Neural progenitor cell (in vitro differentiated cells): ENCODE results near the gene LGI1. TPM values are rescaled to one million over a fixed set of nuclear protein-coding genes. Genes with fewer than 3 reads are reported as not detected.
A peak's percentile ranks its signal among the peaks of the same experiment; 100 is the strongest.

Source experiments
- DNase-seq: peaks from one replicate; pipeline ENCODE4 v3.0.0-alpha.2; 2016; ENCODE audit warnings: low spot score
- H2AFZ ChIP-seq: fragments of 200-600 bp; sonication (generic); replicated peaks from 2 replicates; pipeline ENCODE4 v1.6.1; 2016; ENCODE audit warnings: antibody characterized with exemption
- H3F3A ChIP-seq: fragments of 200-600 bp; sonication (generic); 2 replicates; pipeline ENCODE4 v1.6.1; 2016; ENCODE audit warnings: antibody characterized with exemption, low read depth
- H3K27ac ChIP-seq: fragments of 200-600 bp; sonication (generic); 2 replicates; pipeline ENCODE4 v1.5.1; 2016; ENCODE audit warnings: mild to moderate bottlenecking
- H3K27me3 ChIP-seq: fragments of 200-600 bp; sonication (generic); 2 replicates; pipeline ENCODE4 v1.6.1; 2016; ENCODE audit warnings: mild to moderate bottlenecking, moderate library complexity
- H3K36me3 ChIP-seq: fragments of 200-600 bp; sonication (generic); 2 replicates; pipeline ENCODE4 v1.5.1; 2016
- H3K4me1 ChIP-seq: fragments of 200-600 bp; sonication (generic); 2 replicates; pipeline ENCODE4 v1.6.1; 2016; ENCODE audit warnings: mixed run types
- H3K4me2 ChIP-seq: fragments of 200-600 bp; sonication (generic); 2 replicates; pipeline ENCODE4 v1.6.1; 2016
- H3K4me3 ChIP-seq: fragments of 200-600 bp; sonication (generic); 2 replicates; pipeline ENCODE4 v1.5.1; 2016
- H3K79me2 ChIP-seq: fragments of 200-600 bp; sonication (generic); 2 replicates; pipeline ENCODE4 v1.6.1; 2016; ENCODE audit warnings: low read depth
- H3K9ac ChIP-seq: fragments of 200-600 bp; sonication (generic); 2 replicates; pipeline ENCODE4 v1.6.1; 2016
- H3K9me3 ChIP-seq: fragments of 200-600 bp; sonication (generic); 2 replicates; pipeline ENCODE4 v1.5.1; 2016; ENCODE audit warnings: low read depth
- H4K20me1 ChIP-seq: fragments of 200-600 bp; sonication (generic); 2 replicates; pipeline ENCODE4 v1.6.1; 2016; ENCODE audit warnings: low read depth
- H3K27ac Mint-ChIP-seq: 3 replicates; pipeline ENCODE4 v1.8.0; 2021; ENCODE audit warnings: mixed read lengths
- H3K27me3 Mint-ChIP-seq: 2 replicates; pipeline ENCODE4 v1.8.0; 2022; ENCODE audit warnings: low read depth, mild to moderate bottlenecking, inconsistent platforms, moderate library complexity, mixed read lengths; ENCODE audit not compliant: insufficient read depth
- H3K36me3 Mint-ChIP-seq: 3 replicates; pipeline ENCODE4 v1.8.0; 2021; ENCODE audit warnings: mixed read lengths
- H3K4me1 Mint-ChIP-seq: 3 replicates; pipeline ENCODE4 v1.8.0; 2021; ENCODE audit warnings: mixed read lengths
- H3K4me3 Mint-ChIP-seq: 3 replicates; pipeline ENCODE4 v1.8.0; 2021; ENCODE audit warnings: mild to moderate bottlenecking, moderate library complexity, mixed read lengths
- H3K9me3 Mint-ChIP-seq: 3 replicates; pipeline ENCODE4 v1.8.0; 2020; ENCODE audit warnings: mixed read lengths
- EZH2 ChIP-seq: fragments of 200-600 bp; sonication (generic); IDR thresholded peaks from 2 replicates; pipeline ENCODE4 v1.6.1; 2017; ENCODE audit warnings: antibody characterized with exemption, mild to moderate bottlenecking, moderate library complexity
- EZH2phosphoT487 ChIP-seq: fragments of 200-600 bp; sonication (generic); IDR thresholded peaks from 2 replicates; pipeline ENCODE4 v1.6.1; 2017; ENCODE audit warnings: antibody characterized with exemption
- total RNA-seq: library from RNA; depleted of rRNA; stranded (reverse); fragments of >200 nt; gene quantifications from 2 replicates; pipeline ENCODE4 v1.2.3, GENCODE V29; 2015; ENCODE audit warnings: low replicate concordance
- TF ChIP-seq, protein P1 (sequence below): fragments of 200-600 bp; sonication (generic); IDR thresholded peaks from 2 replicates; pipeline ENCODE4 v1.5.1; 2017; ENCODE audit warnings: antibody characterized with exemption, mild to moderate bottlenecking

The LGI1 gene
- total RNA-seq, 1 donor from 2014 or later = 20.2 TPM

DNA sequence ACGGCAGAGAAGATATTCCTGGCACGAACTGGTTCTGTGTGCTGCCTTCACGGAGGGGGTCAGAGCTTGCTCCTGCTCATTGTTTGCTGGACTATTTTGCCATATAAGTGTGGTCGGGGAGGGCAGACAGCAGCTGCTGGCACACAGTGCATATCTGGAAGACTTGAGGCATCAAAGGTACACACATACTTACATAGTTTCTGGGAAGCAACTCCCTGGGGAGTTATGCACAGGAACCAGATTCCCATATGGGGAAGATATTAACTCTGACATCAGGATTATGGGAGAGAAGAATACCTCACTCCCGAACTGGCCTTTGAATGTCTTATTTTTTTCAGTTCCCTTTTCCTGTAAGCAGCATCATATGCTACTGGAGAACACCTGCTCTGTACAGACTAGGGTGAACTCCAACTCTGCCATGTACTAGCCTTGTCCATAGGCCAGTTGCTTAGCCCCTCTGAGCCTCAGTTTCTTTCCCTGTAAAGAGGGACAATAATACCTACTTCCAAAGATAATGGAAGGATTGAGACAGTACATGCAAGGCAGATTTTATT is 41.5 kb downstream of the LGI1 start:
- H3K4me2 ChIP-seq = no peak overlapping the region
- no peaks in the 10 kb centered on the region for H3K27me3 ChIP-seq
- DNase-seq = no peak
- H3K27ac ChIP-seq = no peak overlapping the region
- no peaks in the 10 kb centered on the region for H3K9me3 ChIP-seq
- no peak overlapping the region for H2AFZ ChIP-seq
- peaks cover 25% of the 10 kb centered on the region for H3K4me1 ChIP-seq
- H3K79me2 ChIP-seq = no peaks in the 10 kb centered on the region
- H3K27ac Mint-ChIP-seq = peak overlapping the region; percentile 29
- H3F3A ChIP-seq = peaks cover 19% of the 10 kb centered on the region
- no peaks in the 10 kb centered on the region for H3K36me3 ChIP-seq
- peaks cover 42% of the 10 kb centered on the region for H3K36me3 Mint-ChIP-seq
- H4K20me1 ChIP-seq = no peaks in the 10 kb centered on the region
- no peak overlapping the region for H3K4me3 ChIP-seq
- no peaks in the 10 kb centered on the region for H3K27me3 Mint-ChIP-seq
- H3K4me1 Mint-ChIP-seq = peaks cover 24% of the 10 kb centered on the region
- peaks cover 7% of the 10 kb centered on the region for H3K9me3 Mint-ChIP-seq
- TF ChIP-seq, protein P1, sequence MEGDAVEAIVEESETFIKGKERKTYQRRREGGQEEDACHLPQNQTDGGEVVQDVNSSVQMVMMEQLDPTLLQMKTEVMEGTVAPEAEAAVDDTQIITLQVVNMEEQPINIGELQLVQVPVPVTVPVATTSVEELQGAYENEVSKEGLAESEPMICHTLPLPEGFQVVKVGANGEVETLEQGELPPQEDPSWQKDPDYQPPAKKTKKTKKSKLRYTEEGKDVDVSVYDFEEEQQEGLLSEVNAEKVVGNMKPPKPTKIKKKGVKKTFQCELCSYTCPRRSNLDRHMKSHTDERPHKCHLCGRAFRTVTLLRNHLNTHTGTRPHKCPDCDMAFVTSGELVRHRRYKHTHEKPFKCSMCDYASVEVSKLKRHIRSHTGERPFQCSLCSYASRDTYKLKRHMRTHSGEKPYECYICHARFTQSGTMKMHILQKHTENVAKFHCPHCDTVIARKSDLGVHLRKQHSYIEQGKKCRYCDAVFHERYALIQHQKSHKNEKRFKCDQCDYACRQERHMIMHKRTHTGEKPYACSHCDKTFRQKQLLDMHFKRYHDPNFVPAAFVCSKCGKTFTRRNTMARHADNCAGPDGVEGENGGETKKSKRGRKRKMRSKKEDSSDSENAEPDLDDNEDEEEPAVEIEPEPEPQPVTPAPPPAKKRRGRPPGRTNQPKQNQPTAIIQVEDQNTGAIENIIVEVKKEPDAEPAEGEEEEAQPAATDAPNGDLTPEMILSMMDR = no peak
- TF ChIP-seq EZH2phosphoT487 (no peak), EZH2 (no peak)
- no peak overlapping the region for H3K4me3 Mint-ChIP-seq
- H3K9ac ChIP-seq = no peak overlapping the region

DNA sequence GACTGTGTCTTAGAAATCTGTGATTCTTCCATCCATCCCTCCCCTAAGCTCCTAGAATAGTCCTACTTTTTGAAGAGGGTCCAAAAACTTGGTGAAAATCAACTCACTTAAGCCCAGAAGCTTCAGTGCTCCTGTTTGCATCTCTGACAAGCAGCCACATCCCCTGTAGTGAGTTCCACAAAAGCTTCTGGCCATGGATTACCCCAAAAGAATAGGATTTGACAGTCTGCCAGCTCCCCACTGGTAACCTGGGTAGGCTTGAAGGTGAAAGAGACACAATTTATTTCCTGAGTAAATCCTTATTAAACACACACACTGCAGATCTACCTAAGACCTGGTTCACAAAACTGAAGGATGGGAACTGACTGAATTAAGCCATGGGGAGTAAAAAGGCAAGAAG is 46.5 kb downstream of the LGI1 start:
- Histone ChIP-seq H2AFZ (no peak overlapping the region), H3F3A (peaks cover 33% of the 10 kb centered on the region), H3K4me2 (peak overlapping the region; percentile 61), H3K9ac (no peak overlapping the region), H3K27ac (peak overlapping the region; percentile 25), H3K27me3 (no peaks in the 10 kb centered on the region), H3K9me3 (no peaks in the 10 kb centered on the region), H4K20me1 (no peaks in the 10 kb centered on the region), H3K79me2 (no peaks in the 10 kb centered on the region), H3K4me1 (peaks cover 29% of the 10 kb centered on the region), H3K36me3 (no peaks in the 10 kb centered on the region), H3K4me3 (peak overlapping the region; percentile 15)
- Mint-ChIP-seq H3K27ac (peak overlapping the region; percentile 21), H3K9me3 (peaks cover 3% of the 10 kb centered on the region), H3K4me3 (no peak overlapping the region), H3K27me3 (no peaks in the 10 kb centered on the region), H3K36me3 (peaks cover 2% of the 10 kb centered on the region), H3K4me1 (peaks cover 30% of the 10 kb centered on the region)
- DNase-seq = peak; percentile 53
- TF ChIP-seq, protein P1 = no peak
- TF ChIP-seq EZH2 (no peak), EZH2phosphoT487 (no peak)

DNA sequence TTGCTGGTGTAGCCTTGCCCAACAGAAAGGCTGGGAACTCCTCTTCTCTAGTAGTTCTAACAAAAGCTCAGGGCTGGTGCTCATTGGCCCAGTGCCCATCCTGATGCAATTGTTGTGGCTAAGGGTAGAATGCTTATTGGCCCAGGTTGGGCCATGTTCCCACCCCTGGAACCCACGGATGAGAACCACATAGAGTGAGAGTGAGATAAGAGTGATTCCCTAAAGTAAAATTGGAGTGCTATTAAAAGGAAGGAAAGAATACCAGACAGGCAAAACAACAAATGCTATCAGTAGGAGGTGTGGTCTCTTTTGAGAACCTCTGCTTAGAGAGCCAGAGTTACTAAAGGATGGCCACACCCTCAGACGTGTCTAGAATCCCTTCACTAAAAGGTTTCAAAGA is 49.2 kb downstream of the LGI1 start:
- H3K27me3 Mint-ChIP-seq = no peaks in the 10 kb centered on the region
- Histone ChIP-seq H3K4me1 (peaks cover 29% of the 10 kb centered on the region), H3K79me2 (no peaks in the 10 kb centered on the region), H4K20me1 (no peaks in the 10 kb centered on the region), H3K9ac (no peak overlapping the region), H3K27me3 (no peaks in the 10 kb centered on the region), H3F3A (peaks cover 33% of the 10 kb centered on the region), H3K4me3 (no peak overlapping the region), H3K36me3 (no peaks in the 10 kb centered on the region), H3K4me2 (peak overlapping the region; percentile 2), H3K9me3 (no peaks in the 10 kb centered on the region), H3K27ac (no peak overlapping the region), H2AFZ (peak overlapping the region; percentile 79)
- peaks cover 24% of the 10 kb centered on the region for H3K4me1 Mint-ChIP-seq
- H3K36me3 Mint-ChIP-seq = no peaks in the 10 kb centered on the region
- H3K27ac Mint-ChIP-seq = no peak overlapping the region
- DNase-seq = no peak
- no peak overlapping the region for H3K4me3 Mint-ChIP-seq
- H3K9me3 Mint-ChIP-seq = peaks cover 3% of the 10 kb centered on the region
- TF ChIP-seq, protein P1 = no peak
- TF ChIP-seq EZH2phosphoT487 (no peak), EZH2 (no peak)
